Measurements from ENCODE around the gene SOCS6. TPM values are rescaled to one million over a fixed set of nuclear protein-coding genes. Genes with fewer than 3 reads are reported as not detected.

The SOCS6 gene
- polyA plus RNA-seq, 1 of the 3 experiments (the other 2 are of a cell fraction) = 12.1 TPM

GRCh38 chr18:70288171-70288850 lies 534 bp upstream of the SOCS6 start:
- no peak for DNase-seq
- Histone ChIP-seq H2AFZ (ENCODE audit: low read depth) (peak overlapping the region; percentile 85), H4K20me1 (ENCODE audit: insufficient read depth) (peaks cover 29% of the 10 kb centered on the region), H3F3A (replicated peaks; ENCODE audit: insufficient read depth) (peaks cover 10% of the 10 kb centered on the region), H3K4me3 (ENCODE audit: low read depth in 2 of 2, low read length in 1 of 2) (peak overlapping the region; percentile 74 to 82), H3K4me1 (ENCODE audit: control insufficient read depth in 1 of 2, insufficient read depth in 2 of 2, low read depth in 1 of 2, low read length in 1 of 2) (peaks cover 5 to 27% of the 10 kb centered on the region in 2 experiments; a peak in 3 of 4 replicates), H3K4me2 (peak overlapping the region; percentile 96), H3K79me2 (ENCODE audit: insufficient read depth) (peaks cover 38% of the 10 kb centered on the region), H3K27ac (ENCODE audit: low read depth in 2 of 2, low read length in 1 of 2) (peak overlapping the region; percentile 55 to 78; a peak in 3 of 4 replicates), H3K9me3 (no peaks in the 10 kb centered on the region), H3K9me2 (no peaks in the 10 kb centered on the region), H3K9ac (peak overlapping the region; percentile 89), H3K27me3 (ENCODE audit: insufficient read depth) (no peaks in the 10 kb centered on the region), H3K36me3 (replicated peaks in 1 of 2; ENCODE audit: control insufficient read depth in 1 of 2, insufficient read depth in 2 of 2, low read length in 1 of 2) (peaks cover 0 to 5% of the 10 kb centered on the region in 2 experiments)
- 37% methylated on average over 6 of the region's 50 CpGs for WGBS (ENCODE audit: low lambda C conversion rate)
- TF ChIP-seq MXI1 (IDR thresholded peaks at IDR 0.05; ENCODE audit: low read depth, low read length) (no peak), RXRA (IDR thresholded peaks at IDR 0.05; ENCODE audit: borderline replicate concordance, low read depth) (no peak), SMC3 (IDR thresholded peaks at IDR 0.05; ENCODE audit: low read depth, low read length) (no peak), CTCF (IDR thresholded peaks at IDR 0.05) (no peak), EZH2phosphoT487 (IDR thresholded peaks at IDR 0.05; ENCODE audit: borderline replicate concordance, low read depth) (no peak), IRF3 (IDR thresholded peaks at IDR 0.05; ENCODE audit: low read depth, low read length) (no peak), SIN3A (IDR thresholded peaks at IDR 0.05; ENCODE audit: borderline replicate concordance, low read depth, low read length) (no peak), GATA2 (CRISPR knock-in tag; IDR thresholded peaks at IDR 0.05) (no peak), RAD21 (IDR thresholded peaks at IDR 0.05; ENCODE audit: low read length) (no peak), RFX5 (IDR thresholded peaks at IDR 0.05; ENCODE audit: low read length) (no peak), JUND (IDR thresholded peaks at IDR 0.05) (no peak), CHD2 (IDR thresholded peaks at IDR 0.05; ENCODE audit: low read length, partially characterized antibody) (no peak), MAX (IDR thresholded peaks at IDR 0.05; ENCODE audit: low read depth) (no peak), FOXJ3 (CRISPR knock-in tag; IDR thresholded peaks at IDR 0.05) (no peak), NFIC (IDR thresholded peaks at IDR 0.05; ENCODE audit: borderline replicate concordance) (no peak), GABPA (IDR thresholded peaks at IDR 0.05; ENCODE audit: low read depth) (no peak), TCF12 (IDR thresholded peaks at IDR 0.05) (no peak)
- TF ChIP-seq, protein P1, sequence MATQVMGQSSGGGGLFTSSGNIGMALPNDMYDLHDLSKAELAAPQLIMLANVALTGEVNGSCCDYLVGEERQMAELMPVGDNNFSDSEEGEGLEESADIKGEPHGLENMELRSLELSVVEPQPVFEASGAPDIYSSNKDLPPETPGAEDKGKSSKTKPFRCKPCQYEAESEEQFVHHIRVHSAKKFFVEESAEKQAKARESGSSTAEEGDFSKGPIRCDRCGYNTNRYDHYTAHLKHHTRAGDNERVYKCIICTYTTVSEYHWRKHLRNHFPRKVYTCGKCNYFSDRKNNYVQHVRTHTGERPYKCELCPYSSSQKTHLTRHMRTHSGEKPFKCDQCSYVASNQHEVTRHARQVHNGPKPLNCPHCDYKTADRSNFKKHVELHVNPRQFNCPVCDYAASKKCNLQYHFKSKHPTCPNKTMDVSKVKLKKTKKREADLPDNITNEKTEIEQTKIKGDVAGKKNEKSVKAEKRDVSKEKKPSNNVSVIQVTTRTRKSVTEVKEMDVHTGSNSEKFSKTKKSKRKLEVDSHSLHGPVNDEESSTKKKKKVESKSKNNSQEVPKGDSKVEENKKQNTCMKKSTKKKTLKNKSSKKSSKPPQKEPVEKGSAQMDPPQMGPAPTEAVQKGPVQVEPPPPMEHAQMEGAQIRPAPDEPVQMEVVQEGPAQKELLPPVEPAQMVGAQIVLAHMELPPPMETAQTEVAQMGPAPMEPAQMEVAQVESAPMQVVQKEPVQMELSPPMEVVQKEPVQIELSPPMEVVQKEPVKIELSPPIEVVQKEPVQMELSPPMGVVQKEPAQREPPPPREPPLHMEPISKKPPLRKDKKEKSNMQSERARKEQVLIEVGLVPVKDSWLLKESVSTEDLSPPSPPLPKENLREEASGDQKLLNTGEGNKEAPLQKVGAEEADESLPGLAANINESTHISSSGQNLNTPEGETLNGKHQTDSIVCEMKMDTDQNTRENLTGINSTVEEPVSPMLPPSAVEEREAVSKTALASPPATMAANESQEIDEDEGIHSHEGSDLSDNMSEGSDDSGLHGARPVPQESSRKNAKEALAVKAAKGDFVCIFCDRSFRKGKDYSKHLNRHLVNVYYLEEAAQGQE (IDR thresholded peaks at IDR 0.05; ENCODE audit: low read depth, low read length) = no peak
- TF ChIP-seq, protein P2, sequence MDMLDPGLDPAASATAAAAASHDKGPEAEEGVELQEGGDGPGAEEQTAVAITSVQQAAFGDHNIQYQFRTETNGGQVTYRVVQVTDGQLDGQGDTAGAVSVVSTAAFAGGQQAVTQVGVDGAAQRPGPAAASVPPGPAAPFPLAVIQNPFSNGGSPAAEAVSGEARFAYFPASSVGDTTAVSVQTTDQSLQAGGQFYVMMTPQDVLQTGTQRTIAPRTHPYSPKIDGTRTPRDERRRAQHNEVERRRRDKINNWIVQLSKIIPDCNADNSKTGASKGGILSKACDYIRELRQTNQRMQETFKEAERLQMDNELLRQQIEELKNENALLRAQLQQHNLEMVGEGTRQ (IDR thresholded peaks at IDR 0.05; ENCODE audit: borderline replicate concordance, low read depth, low read length) = no peak
- POLR2A ChIA-PET = no interaction called here
- CTCF ChIA-PET = interaction anchor here (2.2 kb wide), 1 partner anchor 93 kb away, joined by 7 read pairs; no protein-coding TSS in a partner anchor
